Ishikawa (cell line): ENCODE measurements around the gene WDR18.

Experiments used
- CREB1 ChIP-seq: IDR thresholded peaks from 2 replicates; pipeline ENCODE4 v1.6.1; 2012; ENCODE audit warnings: low read depth
- EP300 ChIP-seq: IDR thresholded peaks from 2 replicates; pipeline ENCODE4 v1.6.1; 2012; ENCODE audit warnings: borderline replicate concordance
- FOXM1 ChIP-seq: IDR thresholded peaks from 2 replicates; pipeline ENCODE4 v1.6.1; 2012; ENCODE audit warnings: low read depth, borderline replicate concordance
- MAX ChIP-seq: IDR thresholded peaks from 2 replicates; pipeline ENCODE4 v1.6.1; 2012
- NFIC ChIP-seq: IDR thresholded peaks from 2 replicates; pipeline ENCODE4 v1.6.1; 2012
- RAD21 ChIP-seq: IDR thresholded peaks from 2 replicates; pipeline ENCODE4 v1.6.1; 2012; ENCODE audit warnings: low read depth
- TAF1 ChIP-seq: IDR thresholded peaks from 2 replicates; pipeline ENCODE4 v1.6.1; 2012; ENCODE audit warnings: low read depth, mild to moderate bottlenecking
- TCF12 ChIP-seq: IDR thresholded peaks from 2 replicates; pipeline ENCODE4 v1.6.1; 2012; ENCODE audit warnings: low read depth
- TEAD4 ChIP-seq: IDR thresholded peaks from 2 replicates; pipeline ENCODE4 v1.6.1; 2012
- USF1 ChIP-seq: IDR thresholded peaks from 2 replicates; pipeline ENCODE4 v1.6.1; 2012
- YY1 ChIP-seq: IDR thresholded peaks from 2 replicates; pipeline ENCODE4 v1.6.1; 2012; ENCODE audit warnings: low read depth
- ZBTB7A ChIP-seq: IDR thresholded peaks from 2 replicates; pipeline ENCODE4 v1.6.1; 2012; ENCODE audit warnings: low read depth

- TF ChIP-seq RAD21: no peak
- no peak for TF ChIP-seq TAF1
- TF ChIP-seq USF1: no peak
- no peak for TF ChIP-seq ZBTB7A
- TF ChIP-seq MAX: no peak
- no peak for TF ChIP-seq YY1
- no peak for TF ChIP-seq TCF12
- TF ChIP-seq TEAD4: no peak
- no peak for TF ChIP-seq CREB1
- no peak for TF ChIP-seq EP300
- TF ChIP-seq NFIC: no peak
- TF ChIP-seq FOXM1: no peak
These were observed 44.7 kb upstream of the WDR18 start for GRCh38 chr19:939439-939838.
